ENCODE results near the gene SLC3A2.

DNA sequence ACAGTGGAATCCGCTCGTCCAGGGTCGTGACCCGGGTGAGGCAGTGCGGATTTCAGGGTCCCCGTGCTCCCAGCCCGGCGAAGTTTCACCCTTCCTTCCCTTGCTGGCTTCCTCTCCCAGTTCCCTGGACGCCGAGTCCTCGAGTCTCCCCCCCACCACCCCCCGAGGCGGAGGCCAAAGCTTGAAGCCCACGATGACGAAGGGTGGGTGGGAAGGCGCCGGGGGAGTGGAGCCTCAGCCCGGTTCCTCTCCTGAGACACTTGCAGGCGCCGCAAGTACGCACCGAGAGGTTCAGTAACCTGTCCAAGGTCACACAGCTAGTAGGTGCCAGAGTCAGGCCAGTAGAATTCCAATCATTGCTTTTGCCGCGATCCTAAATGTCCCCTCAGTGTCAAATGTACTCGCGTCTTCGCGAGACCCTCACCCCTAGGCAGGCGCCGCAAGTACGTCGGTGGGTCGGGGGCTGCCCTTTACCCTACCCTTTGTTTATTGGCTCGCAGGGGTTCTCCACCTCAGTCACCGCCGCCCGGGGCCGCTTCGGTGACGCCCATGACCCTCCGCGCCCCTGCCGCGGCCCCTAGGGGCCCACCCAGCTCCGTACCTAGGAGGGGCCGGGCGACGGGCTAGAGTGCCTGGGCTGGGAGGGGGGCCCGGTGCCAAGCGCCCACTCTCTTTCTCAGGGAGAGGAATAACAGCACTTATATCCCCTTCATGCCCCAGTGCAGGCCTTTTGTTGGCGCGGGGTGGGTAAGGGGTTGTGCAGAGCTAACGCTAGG is 46.2 kb downstream of the SLC3A2 start:
- TF ChIP-seq POLR2AphosphoS5 (IDR thresholded peaks at IDR 0.05) (no peak), POLR2A (IDR thresholded peaks at IDR 0.05) (no peak)
- TF ChIP-seq, protein P1, sequence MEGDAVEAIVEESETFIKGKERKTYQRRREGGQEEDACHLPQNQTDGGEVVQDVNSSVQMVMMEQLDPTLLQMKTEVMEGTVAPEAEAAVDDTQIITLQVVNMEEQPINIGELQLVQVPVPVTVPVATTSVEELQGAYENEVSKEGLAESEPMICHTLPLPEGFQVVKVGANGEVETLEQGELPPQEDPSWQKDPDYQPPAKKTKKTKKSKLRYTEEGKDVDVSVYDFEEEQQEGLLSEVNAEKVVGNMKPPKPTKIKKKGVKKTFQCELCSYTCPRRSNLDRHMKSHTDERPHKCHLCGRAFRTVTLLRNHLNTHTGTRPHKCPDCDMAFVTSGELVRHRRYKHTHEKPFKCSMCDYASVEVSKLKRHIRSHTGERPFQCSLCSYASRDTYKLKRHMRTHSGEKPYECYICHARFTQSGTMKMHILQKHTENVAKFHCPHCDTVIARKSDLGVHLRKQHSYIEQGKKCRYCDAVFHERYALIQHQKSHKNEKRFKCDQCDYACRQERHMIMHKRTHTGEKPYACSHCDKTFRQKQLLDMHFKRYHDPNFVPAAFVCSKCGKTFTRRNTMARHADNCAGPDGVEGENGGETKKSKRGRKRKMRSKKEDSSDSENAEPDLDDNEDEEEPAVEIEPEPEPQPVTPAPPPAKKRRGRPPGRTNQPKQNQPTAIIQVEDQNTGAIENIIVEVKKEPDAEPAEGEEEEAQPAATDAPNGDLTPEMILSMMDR (IDR thresholded peaks at IDR 0.05): no peak
